Islet precursor cell (in vitro differentiated cells): ENCODE data around the gene NXPH1.
"Not testable (repeated sequence)": the region's sequence is repeated elsewhere in the genome, so short reads cannot be mapped to it uniquely, and the experiment has no call there.

ENCODE experiments used
- DNase-seq: peaks from one replicate; pipeline ENCODE4 v3.0.0-alpha.2; 2018

NXPH1 gene

DNA sequence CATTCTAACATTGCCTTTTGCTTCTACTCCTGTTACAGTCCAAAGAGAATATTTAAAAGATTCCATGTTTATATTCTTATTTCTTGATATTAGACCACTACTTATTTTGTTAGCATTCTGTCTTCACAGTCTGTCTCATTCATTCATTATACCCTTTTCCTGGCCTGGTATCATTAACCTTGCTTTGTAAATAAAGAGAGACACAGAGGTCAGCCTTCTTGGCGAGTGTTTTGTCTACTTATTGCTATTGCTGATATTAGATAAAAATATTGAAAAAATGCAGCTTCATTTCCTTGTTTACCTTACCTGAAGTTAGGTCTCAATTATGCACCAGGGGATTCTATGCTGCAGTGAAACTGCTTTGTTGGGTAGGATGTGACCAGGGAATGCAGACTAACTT lies 179.2 kb downstream of the NXPH1 start:
- DNase-seq: no peak

DNA sequence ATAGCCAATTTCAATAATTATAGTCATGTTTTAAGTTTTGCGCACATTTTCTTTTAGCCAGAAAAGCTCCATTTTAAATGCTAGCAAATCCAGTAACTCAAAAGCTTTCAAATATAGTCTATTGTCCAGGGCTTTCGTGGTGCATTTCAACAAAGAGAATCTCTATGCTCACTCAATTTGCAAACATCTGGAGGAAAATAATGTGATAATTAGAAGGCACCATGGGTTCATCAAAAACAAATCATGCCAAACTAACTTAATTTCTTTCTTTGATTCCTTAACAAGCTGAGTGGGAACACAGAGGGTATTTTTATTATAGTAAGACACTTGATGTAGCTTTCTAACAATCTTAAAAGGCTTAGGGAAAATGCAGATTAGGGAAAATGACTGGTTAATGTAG lies 179.8 kb downstream of the NXPH1 start:
- DNase-seq: no peak

DNA sequence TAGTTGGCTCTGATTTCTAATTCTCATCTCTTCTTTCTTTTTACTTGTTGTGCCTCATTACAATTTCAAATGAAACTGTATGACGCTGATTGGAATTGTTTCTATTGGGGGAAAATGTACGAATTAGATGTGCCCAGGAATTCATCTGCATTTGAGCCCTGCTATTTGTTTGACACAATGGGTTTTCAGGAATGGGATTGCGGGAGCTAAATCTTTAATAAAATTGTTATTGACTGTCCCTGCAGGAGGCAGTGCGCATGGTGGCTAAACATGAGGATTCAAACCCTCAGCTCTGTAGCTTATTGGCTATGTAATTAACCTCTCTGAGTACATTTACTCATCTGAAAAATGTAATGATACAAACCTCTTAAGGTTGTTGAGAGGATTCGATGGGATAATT lies 181.6 kb downstream of the NXPH1 start:
- no peak for DNase-seq

DNA sequence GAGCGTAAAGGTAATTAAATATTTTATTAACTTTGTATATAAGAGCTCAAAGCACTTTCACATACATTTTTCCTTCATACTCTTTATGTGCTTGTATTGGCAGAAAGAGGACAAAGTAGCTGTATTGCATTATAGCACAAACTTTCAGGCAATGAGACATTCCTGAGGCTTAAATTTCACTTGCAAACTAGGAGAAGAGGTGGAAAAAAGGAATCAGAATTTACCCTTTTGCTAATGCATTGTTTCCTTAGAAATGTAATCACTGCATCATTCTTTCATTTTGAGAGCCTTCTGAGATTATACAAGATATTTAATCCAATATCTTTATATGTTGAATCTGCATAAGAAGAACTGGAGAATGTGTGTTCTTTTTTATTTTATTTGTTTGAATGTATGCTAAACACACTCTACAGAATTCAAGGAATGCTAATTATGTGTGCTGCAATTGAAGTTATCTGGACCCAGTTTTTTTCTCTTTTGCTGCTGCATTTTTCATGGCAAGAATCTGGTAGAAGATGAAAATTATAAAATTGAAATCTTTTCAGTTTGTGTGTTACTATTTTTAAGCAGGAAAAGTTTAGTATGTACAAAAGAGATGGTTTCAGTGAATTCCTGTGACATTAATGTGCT lies 185.1 kb downstream of the NXPH1 start:
- DNase-seq: no peak

DNA sequence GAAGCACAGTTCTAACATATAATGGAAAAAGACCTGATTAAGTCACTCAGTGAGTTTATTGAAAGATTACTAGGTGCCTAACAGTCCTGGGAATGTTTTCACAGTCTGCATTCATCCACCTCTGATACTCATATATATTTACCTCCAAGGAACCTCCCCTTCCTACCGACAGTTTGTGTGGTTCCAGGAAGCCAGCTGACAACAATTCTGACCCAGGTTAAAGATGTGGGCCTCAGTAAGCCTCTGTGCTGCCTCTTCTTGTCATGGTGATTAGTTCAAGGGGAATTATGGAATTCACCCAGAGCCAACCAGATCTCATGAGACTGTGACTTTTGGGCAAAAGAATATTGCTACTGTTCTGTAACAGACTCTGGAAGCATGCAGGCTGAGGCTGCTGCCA lies 186.8 kb downstream of the NXPH1 start:
- no peak for DNase-seq

GRCh38 chr7:8625612-8626011 lies 192.2 kb downstream of the NXPH1 start:
- DNase-seq: no peak

DNA sequence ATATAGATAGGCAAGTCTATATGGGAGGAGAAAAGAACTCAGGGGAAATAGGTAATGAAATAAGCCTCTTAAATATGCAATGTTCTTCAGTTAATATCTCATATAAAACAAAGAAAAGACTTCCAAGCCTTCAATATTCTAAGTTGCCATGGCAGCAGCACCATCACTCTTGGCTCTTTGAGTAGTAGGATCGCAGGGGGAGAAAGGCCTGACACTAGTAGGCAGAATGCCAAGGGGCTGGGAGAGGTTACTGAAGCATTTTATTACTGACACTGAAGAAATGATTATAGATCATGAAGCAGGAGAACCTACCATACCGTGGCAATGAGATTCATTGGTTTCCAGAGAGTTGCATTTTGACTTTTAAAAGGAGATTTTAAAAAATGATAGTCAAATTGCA lies 193.9 kb downstream of the NXPH1 start:
- DNase-seq: no peak

DNA sequence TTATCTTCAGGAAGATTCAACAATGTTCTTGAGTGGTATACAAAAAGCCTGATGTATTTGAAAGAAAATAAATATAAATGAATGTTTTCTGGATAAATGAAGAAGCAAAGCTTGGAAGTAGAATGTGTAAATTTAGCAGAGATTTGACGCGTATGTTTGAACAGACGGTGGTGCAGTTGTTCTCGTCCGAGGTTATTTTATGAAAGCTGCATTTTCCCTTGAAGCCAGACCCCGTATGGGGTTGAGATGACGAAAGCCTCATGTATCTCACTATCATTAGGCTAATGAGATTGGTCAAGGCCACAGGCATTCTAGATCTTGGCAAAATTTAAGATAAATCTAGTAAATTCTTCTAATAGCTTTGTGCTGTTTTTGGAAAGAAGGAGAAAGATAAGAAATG lies 195.2 kb downstream of the NXPH1 start:
- DNase-seq: no peak

DNA sequence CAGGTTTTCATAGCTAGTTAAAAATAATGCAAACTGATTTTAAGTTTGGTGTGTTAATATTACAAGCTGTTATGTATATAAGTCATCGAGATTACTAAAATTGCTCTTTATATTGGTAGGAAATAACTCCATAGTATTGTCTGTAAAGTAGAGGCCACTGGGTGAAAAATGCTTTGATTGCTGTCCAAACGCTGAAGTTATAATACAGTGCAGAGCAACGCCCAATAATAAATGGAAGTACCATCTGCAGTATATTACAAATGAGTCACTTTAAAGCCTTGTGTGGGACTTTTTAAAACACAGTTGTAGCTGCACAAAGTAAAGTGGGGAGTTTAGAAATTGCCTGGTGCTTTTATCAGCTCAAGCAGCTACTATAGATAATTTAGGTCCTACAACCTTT lies 196.1 kb downstream of the NXPH1 start:
- DNase-seq: no peak

- no peak for DNase-seq
Measured at GRCh38 chr7:8637322-8637721, 203.9 kb downstream of the NXPH1 start.

DNA sequence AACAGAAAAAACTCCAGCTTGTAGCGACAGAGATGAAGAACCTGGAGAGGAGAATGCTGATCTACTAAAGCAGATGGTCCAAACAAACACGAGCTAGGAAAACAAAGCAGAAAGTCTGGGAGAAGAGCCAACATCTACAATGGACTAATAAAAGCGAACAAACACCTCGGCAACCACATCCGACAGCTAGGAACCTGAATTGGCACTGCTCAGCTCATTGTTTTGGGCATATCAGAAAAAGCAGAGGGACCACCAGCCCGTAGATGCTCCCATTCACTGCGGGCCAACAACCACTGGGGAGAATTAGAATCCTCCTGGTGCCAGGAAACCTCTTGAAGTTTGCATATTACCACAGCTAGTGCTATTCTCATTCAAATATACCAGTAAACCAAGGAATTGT lies 204.7 kb downstream of the NXPH1 start:
- DNase-seq: no peak

GRCh38 chr7:8639668-8640067 lies 206.3 kb downstream of the NXPH1 start:
- no peak for DNase-seq

DNA sequence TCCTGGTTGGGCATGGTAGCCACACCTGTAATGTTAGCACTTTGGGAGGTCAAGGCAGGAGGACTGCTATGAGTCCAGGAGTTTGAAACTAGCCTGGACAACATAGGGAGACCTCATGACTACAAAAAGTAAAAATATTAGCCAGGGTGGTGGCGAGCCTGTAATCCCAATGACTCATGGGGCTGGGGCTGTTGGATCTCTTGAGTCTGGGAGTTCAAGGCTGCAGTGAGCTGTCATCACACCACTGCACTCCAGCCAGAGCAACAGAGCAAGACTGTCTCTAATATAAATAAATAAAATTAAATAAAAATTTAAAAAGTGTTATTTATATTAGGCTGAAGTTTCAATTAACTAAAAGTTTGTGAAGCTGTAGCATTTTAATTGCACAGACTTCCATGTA lies 207.3 kb downstream of the NXPH1 start:
- DNase-seq: no peak

DNA sequence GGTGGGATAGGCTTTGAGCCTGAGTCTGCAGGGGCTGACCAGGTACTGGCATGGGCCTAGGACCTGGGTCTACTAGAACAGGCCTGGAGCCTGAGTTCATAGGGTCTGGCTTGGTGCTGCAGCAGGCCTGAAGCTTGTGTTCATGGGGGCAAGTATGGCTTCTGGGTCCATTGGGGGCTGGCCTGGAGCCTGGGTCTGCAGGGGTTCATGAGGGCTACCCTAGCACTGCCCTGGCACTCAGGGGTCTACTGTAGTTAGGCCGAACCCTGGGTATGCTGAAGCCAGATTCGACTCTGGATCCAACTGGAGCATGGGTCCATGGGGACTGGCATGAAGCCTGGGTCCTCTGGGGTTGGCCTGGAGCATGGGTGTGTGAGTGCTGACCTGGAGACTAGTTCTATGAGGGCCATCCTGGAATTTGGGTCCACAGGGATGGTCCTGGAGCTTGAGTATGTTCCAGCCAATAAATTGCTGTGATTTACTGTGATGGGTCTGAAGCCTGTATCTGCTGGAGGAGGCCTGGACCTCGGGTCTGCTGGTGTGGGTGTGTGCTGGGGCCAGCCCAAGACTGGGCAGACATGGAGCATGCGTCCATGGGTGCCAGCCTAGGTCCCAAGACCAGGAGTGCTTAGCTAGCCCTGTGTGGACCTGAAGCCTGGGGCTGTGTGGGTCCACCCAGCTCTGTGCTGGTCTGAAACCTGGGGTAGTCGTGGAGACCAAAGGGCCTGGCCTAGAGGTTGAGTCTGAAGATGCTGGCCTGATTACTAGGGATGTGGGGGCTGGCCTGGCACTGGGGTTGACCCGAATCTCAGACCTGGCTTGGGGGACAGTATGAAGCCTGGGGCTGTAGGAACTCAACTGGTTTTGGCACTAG lies 235.5 kb downstream of the NXPH1 start:
- no peak for DNase-seq

GRCh38 chr7:8669501-8669851 lies 236.1 kb downstream of the NXPH1 start:
- no peak for DNase-seq

DNA sequence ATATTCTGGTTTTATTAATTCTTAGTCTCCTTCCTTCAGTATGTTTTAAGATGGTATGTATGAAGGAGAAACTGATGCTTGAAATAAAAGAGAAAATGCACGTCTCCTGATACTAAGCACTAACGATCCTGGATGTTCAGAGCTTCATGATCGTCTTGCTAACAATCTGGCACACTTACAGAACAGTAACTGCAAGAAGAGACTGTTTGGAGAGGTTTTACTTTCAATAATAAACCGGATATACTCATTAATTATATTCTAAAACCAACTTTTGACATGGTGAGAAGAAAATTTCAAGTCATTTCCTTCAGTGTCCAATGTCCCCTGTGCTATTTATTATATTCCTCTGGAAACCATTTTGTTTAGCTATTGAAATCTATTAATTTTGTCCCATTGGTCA lies 251.0 kb downstream of the NXPH1 start:
- no peak for DNase-seq

- no peak for DNase-seq
Measured at GRCh38 chr7:8699875-8700624, 266.6 kb downstream of the NXPH1 start.

GRCh38 chr7:8702807-8703206 lies 269.4 kb downstream of the NXPH1 start:
- no peak for DNase-seq

GRCh38 chr7:8710124-8710523 lies 276.7 kb downstream of the NXPH1 start:
- DNase-seq: no peak

- no peak for DNase-seq
Measured at GRCh38 chr7:8714791-8715190, 281.4 kb downstream of the NXPH1 start.

- DNase-seq: no peak
Measured at GRCh38 chr7:8719102-8719501, 285.7 kb downstream of the NXPH1 start.

- DNase-seq: peak; percentile 85
Measured at GRCh38 chr7:8724080-8724718, 290.8 kb downstream of the NXPH1 start.

DNA sequence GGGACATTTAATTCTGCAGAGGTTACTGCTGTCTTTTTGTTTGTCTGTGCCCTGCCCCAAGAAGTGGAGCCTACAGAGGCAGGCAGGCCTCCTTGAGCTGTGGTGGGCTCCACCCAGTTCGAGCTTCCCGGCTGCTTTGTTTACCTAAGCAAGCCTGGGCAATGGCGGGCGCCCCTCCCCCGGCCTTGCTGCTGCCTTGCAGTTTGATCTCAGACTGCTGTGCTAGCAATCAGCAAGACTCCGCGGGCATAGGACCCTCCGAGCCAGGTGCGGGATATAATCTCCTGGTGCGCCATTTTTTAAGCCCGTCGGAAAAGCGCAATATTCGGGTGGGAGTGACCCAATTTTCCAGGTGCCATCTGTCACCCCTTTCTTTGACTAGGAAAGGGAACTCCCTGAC lies 298.3 kb downstream of the NXPH1 start:
- not testable (repeated sequence) for DNase-seq

DNA sequence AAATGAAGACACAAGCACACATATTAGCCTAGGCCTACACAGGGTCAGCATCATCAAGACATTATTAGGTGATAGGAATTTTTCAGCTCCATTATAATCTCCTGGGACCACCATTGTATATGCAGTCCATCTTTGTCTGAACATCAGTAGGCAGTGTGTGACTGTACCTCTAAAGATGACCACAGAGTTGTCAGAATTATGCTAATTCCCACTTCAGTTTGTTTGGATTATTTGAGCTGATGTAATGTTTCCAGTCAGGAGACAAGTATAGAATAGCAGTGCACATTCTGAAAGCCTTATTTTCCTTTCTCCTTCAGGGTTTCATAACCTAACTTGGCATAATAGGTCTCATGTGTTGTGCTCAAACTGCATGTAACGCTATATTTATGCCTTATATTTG lies 306.4 kb downstream of the NXPH1 start:
- DNase-seq: no peak
